GM13977 (cell line): ENCODE measurements around the gene PTPRJ.

Source experiments
- DNase-seq: peaks from one replicate; pipeline ENCODE4 v3.0.0; 2012; ENCODE audit warnings: low spot score
- in situ Hi-C: fragments of 300-500 bp; cut with MboI; formaldehyde crosslinking; loops from one replicate; pipeline ENCODE4 v1.12.0; 2022; ENCODE audit warnings: low sequenced_read_pairs, low pct_unique_long_range_greater_than_20kb, mixed read lengths, inconsistent platforms; ENCODE audit not compliant: unreplicated experiment
- TF ChIP-seq, protein P1 (sequence below): IDR thresholded peaks from 2 replicates; pipeline ENCODE4 v1.5.1; 2012; ENCODE audit warnings: mild to moderate bottlenecking, control low read depth; ENCODE audit not compliant: insufficient read depth; ENCODE audit errors: extremely low read depth, missing control alignments

The PTPRJ gene

DNA sequence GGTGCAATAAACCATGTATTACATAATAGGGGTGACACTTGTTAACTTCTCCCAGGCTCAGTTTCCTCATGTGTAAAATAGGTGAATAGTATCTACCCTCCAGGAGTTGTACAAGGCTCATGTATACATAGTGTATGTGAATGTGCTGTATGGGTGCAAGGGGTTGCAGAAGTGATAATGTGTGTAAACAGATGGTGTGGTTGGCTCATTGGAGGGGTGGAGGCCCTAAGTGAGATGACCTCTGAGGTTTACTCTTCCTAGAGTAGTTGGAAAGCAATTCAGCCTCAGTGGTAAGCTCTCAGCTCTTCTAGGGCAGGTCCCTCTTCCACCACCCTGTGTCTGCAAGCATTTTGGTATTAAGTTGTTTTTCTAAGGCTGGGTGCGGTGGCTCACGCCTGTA lies 102.4 kb downstream of the PTPRJ start:
- in situ Hi-C loops: no loop called here
- TF ChIP-seq, protein P1, sequence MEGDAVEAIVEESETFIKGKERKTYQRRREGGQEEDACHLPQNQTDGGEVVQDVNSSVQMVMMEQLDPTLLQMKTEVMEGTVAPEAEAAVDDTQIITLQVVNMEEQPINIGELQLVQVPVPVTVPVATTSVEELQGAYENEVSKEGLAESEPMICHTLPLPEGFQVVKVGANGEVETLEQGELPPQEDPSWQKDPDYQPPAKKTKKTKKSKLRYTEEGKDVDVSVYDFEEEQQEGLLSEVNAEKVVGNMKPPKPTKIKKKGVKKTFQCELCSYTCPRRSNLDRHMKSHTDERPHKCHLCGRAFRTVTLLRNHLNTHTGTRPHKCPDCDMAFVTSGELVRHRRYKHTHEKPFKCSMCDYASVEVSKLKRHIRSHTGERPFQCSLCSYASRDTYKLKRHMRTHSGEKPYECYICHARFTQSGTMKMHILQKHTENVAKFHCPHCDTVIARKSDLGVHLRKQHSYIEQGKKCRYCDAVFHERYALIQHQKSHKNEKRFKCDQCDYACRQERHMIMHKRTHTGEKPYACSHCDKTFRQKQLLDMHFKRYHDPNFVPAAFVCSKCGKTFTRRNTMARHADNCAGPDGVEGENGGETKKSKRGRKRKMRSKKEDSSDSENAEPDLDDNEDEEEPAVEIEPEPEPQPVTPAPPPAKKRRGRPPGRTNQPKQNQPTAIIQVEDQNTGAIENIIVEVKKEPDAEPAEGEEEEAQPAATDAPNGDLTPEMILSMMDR: no peak
- DNase-seq: no peak

DNA sequence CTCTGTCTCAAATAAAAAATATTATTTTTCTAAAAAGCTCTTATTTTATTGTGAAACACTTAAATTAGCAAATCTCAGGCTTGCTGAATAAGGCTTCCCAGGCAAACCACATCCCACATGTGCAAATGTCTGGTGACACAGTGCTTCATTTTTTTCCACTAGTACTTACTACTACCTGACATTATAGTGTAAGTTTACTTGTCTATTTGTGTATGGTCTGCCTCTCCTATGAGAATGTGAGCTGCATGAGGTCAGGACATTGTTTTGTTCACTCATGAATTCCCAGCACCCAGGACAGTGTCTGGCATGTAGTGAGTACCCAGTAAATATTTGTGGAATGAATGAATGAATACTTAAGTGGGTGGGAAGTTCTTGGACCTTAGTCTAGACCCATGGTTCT lies 103.1 kb downstream of the PTPRJ start:
- no peak for DNase-seq
- TF ChIP-seq, protein P1: no peak
- in situ Hi-C loops: no loop called here

DNA sequence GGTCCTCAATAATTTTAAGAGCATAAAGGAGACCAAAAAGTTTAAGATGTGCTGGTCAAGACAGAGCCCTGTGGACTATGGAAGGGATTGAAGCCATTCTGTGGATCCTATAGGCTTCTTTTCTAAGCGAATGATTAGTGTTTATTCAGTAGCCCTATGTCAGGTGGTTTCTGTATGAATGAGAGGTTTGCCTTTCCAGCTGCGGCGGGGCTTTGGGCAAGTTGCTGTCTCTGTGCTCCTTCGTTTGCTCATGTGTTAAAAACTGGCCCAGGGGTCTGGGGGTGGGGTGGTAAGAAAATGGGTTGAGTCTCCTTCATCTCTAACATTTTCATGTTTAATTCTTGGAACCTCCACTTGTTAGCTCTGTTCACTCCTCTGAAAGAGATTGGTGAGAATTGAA lies 105.3 kb downstream of the PTPRJ start:
- DNase-seq: no peak
- in situ Hi-C loops: no loop called here
- TF ChIP-seq, protein P1: no peak

DNA sequence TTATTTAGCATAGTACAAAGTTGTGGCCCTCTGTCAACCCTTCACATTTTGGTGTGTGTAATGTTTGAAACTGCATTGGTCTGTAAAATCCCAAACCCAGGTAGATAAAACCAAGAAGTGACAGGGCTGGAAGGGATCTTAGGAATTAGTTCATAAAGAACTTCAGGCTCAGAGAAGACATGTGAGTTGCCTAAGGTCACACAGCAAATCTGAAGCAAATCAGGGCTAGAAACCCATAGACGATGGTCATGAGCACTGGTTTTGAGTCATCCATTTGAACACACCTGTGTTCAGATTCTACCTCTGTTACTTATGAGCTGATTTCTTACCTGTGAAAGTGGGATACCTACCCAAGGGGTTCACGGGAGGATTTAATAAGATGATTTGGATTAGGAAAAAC lies 107.1 kb downstream of the PTPRJ start:
- TF ChIP-seq, protein P1: no peak
- DNase-seq: no peak
- in situ Hi-C loops: no loop called here

DNA sequence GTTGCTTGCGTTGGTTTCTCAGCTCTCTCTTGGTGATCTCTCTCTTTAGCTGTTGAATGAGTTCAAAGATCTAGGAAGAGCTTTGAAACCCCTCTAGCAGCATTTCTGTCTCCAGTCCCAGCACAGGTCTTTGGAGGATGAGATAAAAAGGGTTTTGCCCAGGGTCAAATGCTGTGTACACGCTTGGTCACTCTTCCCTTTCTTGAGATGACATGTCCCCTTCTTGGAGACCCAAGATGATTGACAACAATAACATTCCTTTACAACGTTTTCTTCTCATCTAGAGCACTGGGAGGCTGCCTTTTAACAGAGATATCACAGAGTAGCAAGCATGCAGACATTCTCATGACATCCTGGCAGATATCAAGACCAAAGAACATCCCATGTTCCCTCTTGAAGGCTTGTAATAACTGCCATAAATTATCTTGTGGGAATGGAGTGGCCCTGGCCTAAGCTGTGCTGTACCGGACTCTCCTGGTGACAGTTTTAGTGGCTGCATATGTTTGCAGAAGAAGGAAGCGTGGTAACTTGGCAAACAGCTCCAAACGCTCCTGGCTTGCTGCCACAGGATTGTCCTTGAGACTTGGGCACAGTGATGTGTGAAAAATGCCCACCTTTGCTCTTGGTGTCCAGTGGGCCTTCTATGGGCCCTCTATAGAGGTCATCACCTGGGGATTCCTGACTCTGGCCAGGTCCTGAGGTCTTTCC lies 107.8 kb downstream of the PTPRJ start:
- in situ Hi-C loops: no loop called here
- no peak for DNase-seq

DNA sequence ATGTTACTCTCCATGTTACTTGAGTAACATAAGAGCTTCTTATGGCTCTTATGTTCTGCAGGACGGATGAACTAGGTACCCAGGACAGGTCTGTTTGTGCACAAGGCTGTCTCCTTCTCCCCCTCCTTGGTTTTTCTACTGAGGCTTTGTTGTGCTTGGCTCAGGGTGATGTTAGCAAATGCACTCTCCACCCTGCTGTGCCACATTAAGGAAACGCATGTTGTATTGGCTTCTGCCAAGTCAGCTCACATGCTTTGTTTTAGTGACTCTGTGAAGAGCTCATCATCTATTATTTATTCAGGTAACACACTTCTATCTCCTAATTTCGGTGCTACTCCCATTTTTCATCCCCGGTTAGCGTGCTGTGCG lies 108.3 kb downstream of the PTPRJ start:
- in situ Hi-C loops: no loop called here
- TF ChIP-seq, protein P1: no peak
- no peak for DNase-seq

More for the DNA sequence above, 107.8 kb downstream of the PTPRJ start:
- TF ChIP-seq, protein P1: no peak
